Measurements from ENCODE around the gene DAPL1. TPM values are rescaled to one million over a fixed set of nuclear protein-coding genes. Genes with fewer than 3 reads are reported as not detected.

DAPL1 gene
- total RNA-seq, 1 donor from 2014 or later = not detected

GRCh38 chr2:158756331-158756730 is 38.8 kb upstream of the DAPL1 start:
- Histone ChIP-seq H3K4me3 (ENCODE audit: low read length in 3 of 3) (no peak overlapping the region), H3K27ac (ENCODE audit: low read depth, low read length) (no peak overlapping the region), H3K4me1 (ENCODE audit: control insufficient read depth in 3 of 3, insufficient read depth in 3 of 3, low read length in 3 of 3) (peaks cover 5 to 7% (median 6%) of the 10 kb centered on the region in 3 donors), H3K27me3 (ENCODE audit: control insufficient read depth in 3 of 3, insufficient read depth in 3 of 3, low read length in 3 of 3) (no peaks in the 10 kb centered on the region), H3K9me3 (ENCODE audit: control insufficient read depth in 3 of 3, low read length in 3 of 3) (peaks cover 0 to 6% (median 0%) of the 10 kb centered on the region in 3 donors), H3K9ac (ENCODE audit: low read depth in 1 of 3, low read length in 3 of 3) (no peak overlapping the region), H3K36me3 (ENCODE audit: control insufficient read depth in 3 of 3, insufficient read depth in 3 of 3, low read length in 3 of 3) (no peaks in the 10 kb centered on the region)

DNA sequence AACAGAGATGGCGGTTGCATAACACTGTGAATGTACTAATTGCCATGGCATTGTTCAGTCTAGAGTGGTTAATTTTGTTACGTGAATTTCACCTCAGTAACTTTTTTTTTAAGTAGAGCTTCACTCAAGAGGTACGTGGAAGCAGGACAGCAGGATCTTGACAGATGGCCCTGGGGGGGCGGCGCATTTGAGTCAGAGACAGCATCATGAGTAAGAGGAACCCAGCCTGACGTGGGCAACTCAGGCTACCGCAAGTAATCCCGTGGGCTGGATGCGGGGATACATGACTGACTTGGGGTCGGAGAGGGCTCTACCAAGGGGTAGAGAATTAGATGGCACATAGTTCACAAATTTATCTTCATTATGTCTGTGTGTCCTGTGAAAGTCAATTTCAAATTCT is 38.1 kb upstream of the DAPL1 start:
- Histone ChIP-seq H3K9ac (ENCODE audit: low read depth in 1 of 3, low read length in 3 of 3) (no peak overlapping the region), H3K9me3 (ENCODE audit: control insufficient read depth in 3 of 3, low read length in 3 of 3) (peaks cover 0 to 6% (median 0%) of the 10 kb centered on the region in 3 donors), H3K27ac (ENCODE audit: low read depth, low read length) (no peak overlapping the region), H3K4me3 (ENCODE audit: low read length in 3 of 3) (no peak overlapping the region), H3K4me1 (ENCODE audit: control insufficient read depth in 3 of 3, insufficient read depth in 3 of 3, low read length in 3 of 3) (peaks cover 5 to 7% (median 6%) of the 10 kb centered on the region in 3 donors), H3K27me3 (ENCODE audit: control insufficient read depth in 3 of 3, insufficient read depth in 3 of 3, low read length in 3 of 3) (no peaks in the 10 kb centered on the region), H3K36me3 (ENCODE audit: control insufficient read depth in 3 of 3, insufficient read depth in 3 of 3, low read length in 3 of 3) (no peaks in the 10 kb centered on the region)

DNA sequence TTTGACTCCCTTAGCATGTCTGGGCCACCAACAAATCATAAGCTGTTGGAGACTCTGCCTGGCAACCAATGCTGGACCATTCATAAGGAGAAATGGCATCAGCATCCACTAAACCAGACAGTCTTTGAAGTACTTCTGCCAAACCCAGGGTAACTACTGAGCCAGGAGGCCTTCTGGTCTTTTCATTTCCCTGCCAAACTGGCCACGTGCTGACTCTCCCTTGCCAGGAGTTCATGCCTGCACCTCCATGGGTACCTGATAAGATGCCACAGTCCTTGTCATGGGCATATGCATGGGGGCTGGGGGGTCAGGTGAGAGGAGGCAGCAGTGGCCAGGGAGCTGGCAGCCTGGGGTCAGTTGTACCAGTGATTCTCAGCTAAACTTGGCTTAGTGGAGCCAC is 34.2 kb upstream of the DAPL1 start:
- no peaks in the 10 kb centered on the region for H3K4me1 ChIP-seq (ENCODE audit: control insufficient read depth in 3 of 3, insufficient read depth in 3 of 3, low read length in 3 of 3)
- H3K9me3 ChIP-seq (ENCODE audit: control insufficient read depth in 3 of 3, low read length in 3 of 3) = peaks cover 0 to 6% (median 0%) of the 10 kb centered on the region in 3 donors
- H3K36me3 ChIP-seq (ENCODE audit: control insufficient read depth in 3 of 3, insufficient read depth in 3 of 3, low read length in 3 of 3) = no peaks in the 10 kb centered on the region
- H3K27me3 ChIP-seq (ENCODE audit: control insufficient read depth in 3 of 3, insufficient read depth in 3 of 3, low read length in 3 of 3) = no peaks in the 10 kb centered on the region
- no peak overlapping the region for H3K27ac ChIP-seq (ENCODE audit: low read depth, low read length)
- no peak overlapping the region for H3K9ac ChIP-seq (ENCODE audit: low read depth in 1 of 3, low read length in 3 of 3)
- no peak overlapping the region for H3K4me3 ChIP-seq (ENCODE audit: low read length in 3 of 3)

GRCh38 chr2:158761621-158762020 is 33.5 kb upstream of the DAPL1 start:
- Histone ChIP-seq H3K27ac (ENCODE audit: low read depth, low read length) (no peak overlapping the region), H3K9ac (ENCODE audit: low read depth in 1 of 3, low read length in 3 of 3) (no peak overlapping the region), H3K27me3 (ENCODE audit: control insufficient read depth in 3 of 3, insufficient read depth in 3 of 3, low read length in 3 of 3) (no peaks in the 10 kb centered on the region), H3K36me3 (ENCODE audit: control insufficient read depth in 3 of 3, insufficient read depth in 3 of 3, low read length in 3 of 3) (no peaks in the 10 kb centered on the region), H3K4me1 (ENCODE audit: control insufficient read depth in 3 of 3, insufficient read depth in 3 of 3, low read length in 3 of 3) (no peaks in the 10 kb centered on the region), H3K4me3 (ENCODE audit: low read length in 3 of 3) (no peak overlapping the region), H3K9me3 (ENCODE audit: control insufficient read depth in 3 of 3, low read length in 3 of 3) (peaks cover 0 to 6% (median 0%) of the 10 kb centered on the region in 3 donors)

GRCh38 chr2:158762336-158762735 is 32.8 kb upstream of the DAPL1 start:
- no peak overlapping the region for H3K9ac ChIP-seq (ENCODE audit: low read depth in 1 of 3, low read length in 3 of 3)
- no peak overlapping the region for H3K27ac ChIP-seq (ENCODE audit: low read depth, low read length)
- no peaks in the 10 kb centered on the region for H3K36me3 ChIP-seq (ENCODE audit: control insufficient read depth in 3 of 3, insufficient read depth in 3 of 3, low read length in 3 of 3)
- H3K4me3 ChIP-seq (ENCODE audit: low read length in 3 of 3) = no peak overlapping the region
- H3K27me3 ChIP-seq (ENCODE audit: control insufficient read depth in 3 of 3, insufficient read depth in 3 of 3, low read length in 3 of 3) = no peaks in the 10 kb centered on the region
- no peaks in the 10 kb centered on the region for H3K4me1 ChIP-seq (ENCODE audit: control insufficient read depth in 3 of 3, insufficient read depth in 3 of 3, low read length in 3 of 3)
- peaks cover 0 to 6% (median 0%) of the 10 kb centered on the region in 3 donors for H3K9me3 ChIP-seq (ENCODE audit: control insufficient read depth in 3 of 3, low read length in 3 of 3)

DNA sequence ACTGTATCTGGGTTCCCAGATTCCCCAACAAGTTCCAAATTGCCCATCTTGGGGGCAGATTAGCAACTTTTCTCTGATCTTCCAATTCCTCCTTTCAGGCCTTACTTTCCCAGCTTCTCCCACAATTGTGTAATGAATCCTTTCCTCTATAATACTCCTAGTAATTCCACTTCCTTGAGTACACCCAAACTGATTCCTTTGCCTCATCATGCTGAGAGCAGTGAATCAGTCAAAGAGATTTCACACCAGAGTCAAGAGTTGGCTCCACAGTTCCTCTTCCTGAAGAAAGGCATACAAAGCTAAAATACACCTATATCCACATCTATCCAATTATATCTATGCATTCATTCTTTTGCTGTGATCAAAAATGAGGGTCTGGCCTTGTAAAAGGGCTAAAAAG is 28.6 kb upstream of the DAPL1 start:
- no peak overlapping the region for H3K4me3 ChIP-seq (ENCODE audit: low read length in 3 of 3)
- H3K9me3 ChIP-seq (ENCODE audit: control insufficient read depth in 3 of 3, low read length in 3 of 3) = no peaks in the 10 kb centered on the region
- no peak overlapping the region for H3K9ac ChIP-seq (ENCODE audit: low read depth in 1 of 3, low read length in 3 of 3)
- no peak overlapping the region for H3K27ac ChIP-seq (ENCODE audit: low read depth, low read length)
- H3K4me1 ChIP-seq (ENCODE audit: control insufficient read depth in 3 of 3, insufficient read depth in 3 of 3, low read length in 3 of 3) = no peaks in the 10 kb centered on the region
- no peaks in the 10 kb centered on the region for H3K27me3 ChIP-seq (ENCODE audit: control insufficient read depth in 3 of 3, insufficient read depth in 3 of 3, low read length in 3 of 3)
- H3K36me3 ChIP-seq (ENCODE audit: control insufficient read depth in 3 of 3, insufficient read depth in 3 of 3, low read length in 3 of 3) = no peaks in the 10 kb centered on the region

DNA sequence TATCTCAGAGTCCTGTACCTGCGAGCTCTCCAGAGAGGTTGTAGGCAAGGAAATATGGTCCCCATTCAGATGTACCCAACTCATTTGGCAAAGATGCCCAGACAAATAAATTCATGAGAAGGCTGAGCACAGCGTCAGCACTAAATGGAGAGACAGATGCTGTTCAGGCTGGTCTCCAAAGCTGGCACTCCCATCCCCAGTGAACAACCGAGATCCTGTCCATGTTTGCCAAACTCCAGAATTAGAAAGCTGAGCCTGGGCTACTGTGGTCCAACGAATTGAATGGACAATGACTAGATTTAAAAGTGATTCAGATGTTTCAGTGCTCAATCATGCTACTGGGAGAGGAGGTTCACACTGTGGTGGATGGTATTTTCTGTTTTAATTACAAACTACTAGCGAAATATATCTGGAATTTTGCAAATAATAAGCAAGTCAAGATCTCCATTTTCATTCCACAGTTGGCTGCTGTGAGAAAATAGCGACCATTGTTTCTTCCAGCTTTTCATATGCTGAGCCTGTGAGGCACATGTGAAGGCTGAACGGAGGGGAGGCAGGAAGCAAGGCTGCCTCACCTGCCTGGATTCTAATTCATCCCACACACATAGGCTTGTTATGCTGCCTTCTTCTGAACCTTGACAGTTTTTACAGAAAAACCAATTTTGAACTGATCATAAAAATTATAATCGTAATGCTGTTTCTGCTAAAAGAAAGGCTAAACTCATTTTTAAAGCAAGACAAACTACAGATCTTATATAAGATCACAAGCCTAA is 22.6 kb upstream of the DAPL1 start:
- Histone ChIP-seq H3K4me3 (ENCODE audit: low read length in 3 of 3) (no peak overlapping the region), H3K27ac (ENCODE audit: low read depth, low read length) (no peak overlapping the region), H3K9me3 (ENCODE audit: control insufficient read depth in 3 of 3, low read length in 3 of 3) (no peaks in the 10 kb centered on the region), H3K36me3 (ENCODE audit: control insufficient read depth in 3 of 3, insufficient read depth in 3 of 3, low read length in 3 of 3) (no peaks in the 10 kb centered on the region), H3K4me1 (ENCODE audit: control insufficient read depth in 3 of 3, insufficient read depth in 3 of 3, low read length in 3 of 3) (peaks cover 3 to 8% (median 7%) of the 10 kb centered on the region in 3 donors), H3K9ac (ENCODE audit: low read depth in 1 of 3, low read length in 3 of 3) (no peak overlapping the region), H3K27me3 (ENCODE audit: control insufficient read depth in 3 of 3, insufficient read depth in 3 of 3, low read length in 3 of 3) (no peaks in the 10 kb centered on the region)

DNA sequence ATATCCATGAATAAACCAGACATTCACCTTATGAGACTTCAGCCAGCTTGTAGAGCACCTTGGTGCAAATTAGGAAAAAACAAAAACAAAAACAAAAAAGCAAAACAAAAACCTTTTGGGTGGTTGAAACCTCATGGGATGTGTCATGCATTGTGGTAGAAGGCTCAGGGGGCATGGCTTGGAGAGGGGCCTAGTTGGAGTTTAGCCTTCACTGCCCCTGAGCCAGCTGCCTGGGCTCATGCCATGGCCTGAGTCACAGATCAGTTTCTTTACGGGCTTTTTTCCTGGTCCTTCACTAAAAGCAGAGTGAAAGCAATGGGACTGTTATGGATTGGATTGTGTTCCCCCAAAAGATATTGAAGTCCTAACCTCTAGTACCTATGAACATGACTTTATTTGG is 22.0 kb upstream of the DAPL1 start:
- H3K4me1 ChIP-seq (ENCODE audit: control insufficient read depth in 3 of 3, insufficient read depth in 3 of 3, low read length in 3 of 3) = peaks cover 3 to 8% (median 7%) of the 10 kb centered on the region in 3 donors
- H3K9me3 ChIP-seq (ENCODE audit: control insufficient read depth in 3 of 3, low read length in 3 of 3) = no peaks in the 10 kb centered on the region
- no peaks in the 10 kb centered on the region for H3K27me3 ChIP-seq (ENCODE audit: control insufficient read depth in 3 of 3, insufficient read depth in 3 of 3, low read length in 3 of 3)
- H3K36me3 ChIP-seq (ENCODE audit: control insufficient read depth in 3 of 3, insufficient read depth in 3 of 3, low read length in 3 of 3) = no peaks in the 10 kb centered on the region
- no peak overlapping the region for H3K4me3 ChIP-seq (ENCODE audit: low read length in 3 of 3)
- H3K9ac ChIP-seq (ENCODE audit: low read depth in 1 of 3, low read length in 3 of 3) = no peak overlapping the region
- H3K27ac ChIP-seq (ENCODE audit: low read depth, low read length) = no peak overlapping the region

DNA sequence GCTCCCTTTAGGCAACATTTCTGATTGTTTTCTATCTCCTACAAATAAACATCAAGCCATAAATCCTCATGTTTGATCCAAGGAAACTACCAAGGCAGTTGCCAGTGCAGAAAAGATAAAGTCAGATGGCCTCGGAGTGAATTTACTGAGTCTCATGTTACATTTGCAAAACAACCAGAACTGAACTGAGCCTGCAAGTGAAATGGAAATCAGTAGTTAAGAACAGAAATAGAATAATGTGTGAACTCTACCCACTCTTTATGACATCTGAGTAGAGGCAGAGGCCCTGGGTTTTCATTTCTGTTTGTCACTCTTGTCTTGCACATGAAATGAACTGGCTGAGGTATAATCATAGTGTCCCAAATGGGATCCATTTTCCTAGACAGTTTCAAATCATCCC is 20.4 kb upstream of the DAPL1 start:
- H3K4me3 ChIP-seq (ENCODE audit: low read length in 3 of 3) = no peak overlapping the region
- no peaks in the 10 kb centered on the region for H3K36me3 ChIP-seq (ENCODE audit: control insufficient read depth in 3 of 3, insufficient read depth in 3 of 3, low read length in 3 of 3)
- H3K9ac ChIP-seq (ENCODE audit: low read depth in 1 of 3, low read length in 3 of 3) = no peak overlapping the region
- H3K27me3 ChIP-seq (ENCODE audit: control insufficient read depth in 3 of 3, insufficient read depth in 3 of 3, low read length in 3 of 3) = no peaks in the 10 kb centered on the region
- H3K4me1 ChIP-seq (ENCODE audit: control insufficient read depth in 3 of 3, insufficient read depth in 3 of 3, low read length in 3 of 3) = peaks cover 3 to 8% (median 7%) of the 10 kb centered on the region in 3 donors
- no peak overlapping the region for H3K27ac ChIP-seq (ENCODE audit: low read depth, low read length)
- no peaks in the 10 kb centered on the region for H3K9me3 ChIP-seq (ENCODE audit: control insufficient read depth in 3 of 3, low read length in 3 of 3)

DNA sequence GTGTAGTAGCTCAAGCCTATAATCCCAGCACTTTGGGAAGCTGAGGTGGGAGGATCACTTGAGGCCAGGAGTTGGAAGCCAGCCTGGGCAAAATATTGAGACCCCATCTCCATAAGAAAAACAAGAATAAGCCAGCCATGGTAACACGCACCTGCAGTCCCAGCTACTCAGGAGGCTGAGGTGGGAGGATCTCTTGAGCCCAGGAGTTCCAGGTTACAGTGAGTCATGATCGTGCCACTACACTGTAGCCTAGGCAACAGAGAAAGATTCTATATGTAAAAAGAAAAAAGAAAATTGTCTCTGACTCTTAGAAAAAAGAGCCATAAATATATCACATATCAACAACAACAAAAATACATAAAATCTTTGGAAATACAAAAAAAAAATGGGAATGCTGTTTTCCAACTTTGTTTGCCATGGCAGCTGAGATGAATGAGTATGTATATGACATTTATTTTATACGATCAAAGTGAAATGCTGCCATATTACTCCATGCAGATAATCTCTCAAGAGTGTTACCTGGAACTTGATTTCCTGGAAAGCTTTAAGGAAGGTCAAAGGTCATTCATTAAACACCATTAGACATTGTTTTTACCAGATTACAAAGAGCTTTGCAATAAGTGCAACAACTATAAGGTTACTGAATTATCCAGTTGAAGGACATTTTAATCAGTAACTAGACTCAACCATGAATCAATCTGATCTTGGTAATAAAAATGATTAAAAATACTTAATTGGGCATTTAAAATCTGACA is 19.7 kb upstream of the DAPL1 start:
- no peaks in the 10 kb centered on the region for H3K9me3 ChIP-seq (ENCODE audit: control insufficient read depth in 3 of 3, low read length in 3 of 3)
- H3K36me3 ChIP-seq (ENCODE audit: control insufficient read depth in 3 of 3, insufficient read depth in 3 of 3, low read length in 3 of 3) = no peaks in the 10 kb centered on the region
- H3K4me3 ChIP-seq (ENCODE audit: low read length in 3 of 3) = no peak overlapping the region
- H3K27ac ChIP-seq (ENCODE audit: low read depth, low read length) = no peak overlapping the region
- H3K4me1 ChIP-seq (ENCODE audit: control insufficient read depth in 3 of 3, insufficient read depth in 3 of 3, low read length in 3 of 3) = peaks cover 3 to 8% (median 7%) of the 10 kb centered on the region in 3 donors
- H3K27me3 ChIP-seq (ENCODE audit: control insufficient read depth in 3 of 3, insufficient read depth in 3 of 3, low read length in 3 of 3) = no peaks in the 10 kb centered on the region
- no peak overlapping the region for H3K9ac ChIP-seq (ENCODE audit: low read depth in 1 of 3, low read length in 3 of 3)

Data from skeletal muscle tissue (tissue), 4 donors.